Common myeloid progenitor, CD34-positive (primary cell): ENCODE data around the gene IFNA13. TPM values are rescaled to one million over a fixed set of nuclear protein-coding genes. Genes with fewer than 3 reads are reported as not detected.

ENCODE experiments used
- CTCF ChIA-PET: fragments of 350-600 bp; sonication (Branson Sonifier 250); formaldehyde crosslinking; loops from one replicate; lab custom pipeline; 2021; ENCODE audit warnings: antibody characterized with exemption; lab: Charles Lee
- POLR2A ChIA-PET: fragments of 350-600 bp; sonication (Branson Sonifier 250); formaldehyde crosslinking; loops from one replicate; lab custom pipeline; 2021; ENCODE audit warnings: antibody characterized with exemption; lab: Charles Lee
- DNase-seq, 3 donors: peaks; one replicate each; pipeline versions ENCODE4 v3.0.0 to v3.0.0-alpha.2; 2013
- H3K27ac ChIP-seq, 2 experiments: 1 replicate in 1 of 2; 2 replicates in 1 of 2; pipeline ENCODE4 v1.7.0; 2013; ENCODE audit warnings: inconsistent platforms in 2 of 2, low read length in 2 of 2, mild to moderate bottlenecking in 2 of 2, low read depth in 1 of 2, moderate library complexity in 1 of 2; ENCODE audit not compliant: severe bottlenecking in 2 of 2, insufficient read depth in 1 of 2, poor library complexity in 1 of 2
- H3K27me3 ChIP-seq, 5 experiments: replicated peaks in 2 of 5; 1 replicate in 3 of 5; 2 replicates in 2 of 5; pipeline versions ENCODE4 v1.6.1 to v1.7.0; 2013; ENCODE audit warnings: low read length in 4 of 5, mild to moderate bottlenecking in 2 of 5, moderate library complexity in 2 of 5, inconsistent platforms in 1 of 5; ENCODE audit not compliant: insufficient read depth in 5 of 5, control insufficient read depth in 4 of 5
- H3K36me3 ChIP-seq, 4 experiments: 1 replicate in 2 of 4; 2 replicates in 2 of 4; pipeline versions ENCODE4 v1.6.1 to v1.7.0; 2013; ENCODE audit warnings: low read length in 3 of 4, control low read depth in 1 of 4, mild to moderate bottlenecking in 1 of 4; ENCODE audit not compliant: control insufficient read depth in 4 of 4, insufficient read depth in 4 of 4
- H3K4me1 ChIP-seq, 4 experiments: 1 replicate in 3 of 4; 2 replicates in 1 of 4; pipeline versions ENCODE4 v1.6.1 to v1.7.1; 2013; ENCODE audit warnings: low read length in 3 of 4, mild to moderate bottlenecking in 3 of 4, control low read depth in 1 of 4, inconsistent platforms in 1 of 4, moderate library complexity in 1 of 4; ENCODE audit not compliant: control insufficient read depth in 4 of 4, insufficient read depth in 4 of 4; ENCODE audit errors: control extremely low read depth in 1 of 4
- H3K4me3 ChIP-seq, 7 experiments: 1 replicate in 4 of 7; 2 replicates in 3 of 7; pipeline versions ENCODE4 v1.5.1 to v1.7.0; 2013; ENCODE audit warnings: mild to moderate bottlenecking in 7 of 7, low read length in 6 of 7, moderate library complexity in 6 of 7, inconsistent platforms in 2 of 7, low read depth in 2 of 7, control low read depth in 1 of 7; ENCODE audit not compliant: insufficient read depth in 4 of 7, control insufficient read depth in 1 of 7; ENCODE audit errors: extremely low read depth in 1 of 7
- H3K9me3 ChIP-seq, 5 experiments: 1 replicate in 4 of 5; 2 replicates in 1 of 5; pipeline versions ENCODE4 v1.6.1 to v1.7.1; 2013; ENCODE audit warnings: low read length in 4 of 5, mild to moderate bottlenecking in 2 of 5, inconsistent platforms in 1 of 5, low read depth in 1 of 5, moderate library complexity in 1 of 5; ENCODE audit not compliant: control insufficient read depth in 4 of 5, insufficient read depth in 2 of 5; ENCODE audit errors: control extremely low read depth in 1 of 5
- WGBS: methylation state at CpG from one replicate; pipeline ENCODE4 v1.1.5; 2013; ENCODE audit not compliant: insufficient coverage; 5-methylcytosine and 5-hydroxymethylcytosine counted together
- polyA plus RNA-seq: library from polyadenylated mRNA; unstranded; fragments of 120-200 nt; gene quantifications from one replicate; pipeline ENCODE4 v1.2.1, GENCODE V29; 2013

Gene IFNA13
- not detected for polyA plus RNA-seq

DNA sequence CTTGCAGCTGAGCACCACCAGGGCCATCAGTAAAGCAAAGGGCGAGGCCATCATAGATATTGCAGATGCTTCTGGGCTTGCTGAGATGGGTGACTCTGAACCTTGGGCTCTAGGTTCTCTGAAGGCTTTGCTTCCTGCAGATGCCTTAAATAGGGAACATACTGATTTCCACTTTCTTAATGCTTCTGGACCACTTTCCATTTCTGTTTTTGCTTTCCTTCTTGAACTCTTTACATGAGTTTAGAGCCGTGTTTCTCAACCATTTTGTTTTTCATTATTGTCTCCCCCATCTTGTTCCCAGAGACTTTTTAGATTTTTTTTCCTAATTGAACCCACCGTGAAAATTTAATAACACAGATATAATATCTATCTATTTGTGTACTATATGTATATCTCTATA, at the start of gene IFNA13:
IFNA13 (minus strand) TSS at position 101 of the 400 bp plus-strand sequence; CDS start at position 54, 47 bp downstream.
- no peaks in the 10 kb centered on the region for H3K27me3 ChIP-seq
- DNase-seq: no peak
- H3K9me3 ChIP-seq: no peaks in the 10 kb centered on the region
- peaks cover 0 to 10% (median 0%) of the 10 kb centered on the region in 4 experiments for H3K4me1 ChIP-seq
- CTCF ChIA-PET: no interaction called here
- WGBS: no CpG with 5 or more reads among the region's 3 CpGs
- POLR2A ChIA-PET: no interaction called here
- H3K36me3 ChIP-seq: no peaks in the 10 kb centered on the region
- no peak within 1 kb of the TSS for H3K4me3 ChIP-seq
- H3K27ac ChIP-seq: no peak within 1 kb of the TSS

- WGBS: 96% methylated on average over 4 of the region's 5 CpGs
- ChIA-PET CTCF (interaction anchor here (1.6 to 1.8 kb wide), 2 partner anchors 18 to 92 kb away, joined by 4 to 5 read pairs; no protein-coding TSS in a partner anchor), POLR2A (no interaction called here)
- Histone ChIP-seq H3K27me3 (no peaks in the 10 kb centered on the region), H3K9me3 (no peaks in the 10 kb centered on the region), H3K36me3 (no peaks in the 10 kb centered on the region), H3K4me1 (peaks cover 0 to 21% (median 0%) of the 10 kb centered on the region in 4 experiments), H3K27ac (no peak overlapping the region), H3K4me3 (no peak overlapping the region)
- DNase-seq: no peak
Measured at GRCh38 chr9:21415493-21416267, 47.8 kb upstream of the IFNA13 start.

GRCh38 chr9:21414220-21414940, 46.5 kb upstream of the IFNA13 start:
- Histone ChIP-seq H3K9me3 (no peaks in the 10 kb centered on the region), H3K4me3 (no peak overlapping the region), H3K4me1 (peaks cover 0 to 21% (median 0%) of the 10 kb centered on the region in 4 experiments), H3K36me3 (no peaks in the 10 kb centered on the region), H3K27ac (no peak overlapping the region), H3K27me3 (no peaks in the 10 kb centered on the region)
- WGBS: no CpG with 5 or more reads among the region's 2 CpGs
- POLR2A ChIA-PET: no interaction called here
- DNase-seq: no peak
- CTCF ChIA-PET: interaction anchor here (0.9 to 2.3 kb wide), 4 partner anchors 9 to 179 kb away, joined by 3 to 7 read pairs (median 4); no protein-coding TSS in a partner anchor

DNA sequence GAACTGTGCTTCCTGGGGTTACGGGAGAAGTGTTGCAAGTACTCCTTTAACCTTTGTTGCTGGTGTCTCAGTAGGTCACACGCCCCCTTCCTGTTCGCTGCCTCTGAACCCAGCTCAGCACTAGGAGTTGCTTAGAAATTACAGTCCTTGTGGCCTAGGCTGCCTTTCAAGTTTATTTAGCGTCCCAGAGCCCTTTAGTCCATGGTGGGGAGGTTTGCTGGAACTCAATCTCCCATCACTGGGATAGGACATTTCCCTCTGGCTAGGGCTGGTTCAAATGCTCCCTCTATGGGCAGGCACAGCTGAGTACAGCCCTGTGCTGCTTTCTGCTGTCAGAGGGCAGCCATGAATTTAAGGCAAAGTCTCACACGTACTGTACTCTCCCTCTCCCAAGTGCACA, 45.8 kb upstream of the IFNA13 start:
- DNase-seq: no peak
- H3K9me3 ChIP-seq: no peaks in the 10 kb centered on the region
- POLR2A ChIA-PET: no interaction called here
- H3K4me3 ChIP-seq: no peak overlapping the region
- CTCF ChIA-PET: interaction anchor here (1.1 to 2.3 kb wide), 2 partner anchors 20 to 87 kb away, joined by 3 to 7 read pairs; no protein-coding TSS in a partner anchor
- H3K4me1 ChIP-seq: peaks cover 0 to 21% (median 0%) of the 10 kb centered on the region in 4 experiments
- H3K27ac ChIP-seq: no peak overlapping the region
- WGBS: 78% methylated on average over 5 of the region's 5 CpGs
- no peaks in the 10 kb centered on the region for H3K27me3 ChIP-seq
- no peaks in the 10 kb centered on the region for H3K36me3 ChIP-seq

- Histone ChIP-seq H3K4me1 (peaks cover 0 to 21% (median 0%) of the 10 kb centered on the region in 4 experiments), H3K36me3 (no peaks in the 10 kb centered on the region), H3K27ac (no peak overlapping the region), H3K9me3 (no peaks in the 10 kb centered on the region), H3K4me3 (no peak overlapping the region), H3K27me3 (no peaks in the 10 kb centered on the region)
- DNase-seq: no peak
- no CpG with 5 or more reads among the region's 4 CpGs for WGBS
- ChIA-PET CTCF (interaction anchor here (1.1 to 2.3 kb wide), 2 partner anchors 20 to 86 kb away, joined by 3 to 7 read pairs; no protein-coding TSS in a partner anchor), POLR2A (no interaction called here)
Measured at GRCh38 chr9:21413151-21413550, 45.3 kb upstream of the IFNA13 start.

DNA sequence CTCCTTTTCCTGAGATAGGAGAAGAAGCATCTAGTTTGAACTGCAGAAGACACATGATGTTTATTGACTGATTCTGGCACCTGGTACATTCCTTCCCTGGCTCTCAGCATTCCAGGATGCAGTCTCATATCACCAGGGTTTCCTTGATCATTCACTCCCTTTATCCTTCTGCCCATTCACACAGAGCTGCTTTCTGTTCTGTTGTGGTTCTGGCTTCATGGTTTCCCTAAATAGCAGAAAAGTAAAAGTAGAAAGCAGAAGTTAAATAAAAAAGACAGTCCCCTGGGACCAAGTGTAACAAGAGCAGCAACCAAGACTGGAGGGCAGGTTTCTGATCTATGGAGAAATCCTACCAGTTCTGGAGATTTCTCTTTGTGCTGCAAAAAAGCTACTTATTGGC, 44.2 kb upstream of the IFNA13 start:
- CTCF ChIA-PET: interaction anchor here (0.8 kb wide), 1 partner anchor 22 kb away, joined by 3 read pairs; no protein-coding TSS in a partner anchor
- peak in 2 of 3 donors; percentile 26 to 47 for DNase-seq
- H3K9me3 ChIP-seq: no peaks in the 10 kb centered on the region
- no peak overlapping the region for H3K4me3 ChIP-seq
- peaks cover 0 to under 1% (median 0%) of the 10 kb centered on the region in 5 experiments for H3K27me3 ChIP-seq
- H3K36me3 ChIP-seq: no peaks in the 10 kb centered on the region
- POLR2A ChIA-PET: no interaction called here
- H3K4me1 ChIP-seq: peaks cover 0 to 21% (median 0%) of the 10 kb centered on the region in 4 experiments
- H3K27ac ChIP-seq: no peak overlapping the region
